HG03575 (cell line): Measurements from ENCODE around the gene LRFN3.
"Not testable (repeated sequence)": the region's sequence is repeated elsewhere in the genome, so short reads cannot be mapped to it uniquely, and the experiment has no call there.

Experiments
- ATAC-seq: cut with Tn5 transposase; IDR thresholded peaks from one replicate; pipeline ENCODE4 v1.9.1; 2021; ENCODE audit not compliant: unreplicated experiment, insufficient number of reproducible peaks, low FRiP score; ENCODE audit errors: extremely low read depth

Gene LRFN3

DNA sequence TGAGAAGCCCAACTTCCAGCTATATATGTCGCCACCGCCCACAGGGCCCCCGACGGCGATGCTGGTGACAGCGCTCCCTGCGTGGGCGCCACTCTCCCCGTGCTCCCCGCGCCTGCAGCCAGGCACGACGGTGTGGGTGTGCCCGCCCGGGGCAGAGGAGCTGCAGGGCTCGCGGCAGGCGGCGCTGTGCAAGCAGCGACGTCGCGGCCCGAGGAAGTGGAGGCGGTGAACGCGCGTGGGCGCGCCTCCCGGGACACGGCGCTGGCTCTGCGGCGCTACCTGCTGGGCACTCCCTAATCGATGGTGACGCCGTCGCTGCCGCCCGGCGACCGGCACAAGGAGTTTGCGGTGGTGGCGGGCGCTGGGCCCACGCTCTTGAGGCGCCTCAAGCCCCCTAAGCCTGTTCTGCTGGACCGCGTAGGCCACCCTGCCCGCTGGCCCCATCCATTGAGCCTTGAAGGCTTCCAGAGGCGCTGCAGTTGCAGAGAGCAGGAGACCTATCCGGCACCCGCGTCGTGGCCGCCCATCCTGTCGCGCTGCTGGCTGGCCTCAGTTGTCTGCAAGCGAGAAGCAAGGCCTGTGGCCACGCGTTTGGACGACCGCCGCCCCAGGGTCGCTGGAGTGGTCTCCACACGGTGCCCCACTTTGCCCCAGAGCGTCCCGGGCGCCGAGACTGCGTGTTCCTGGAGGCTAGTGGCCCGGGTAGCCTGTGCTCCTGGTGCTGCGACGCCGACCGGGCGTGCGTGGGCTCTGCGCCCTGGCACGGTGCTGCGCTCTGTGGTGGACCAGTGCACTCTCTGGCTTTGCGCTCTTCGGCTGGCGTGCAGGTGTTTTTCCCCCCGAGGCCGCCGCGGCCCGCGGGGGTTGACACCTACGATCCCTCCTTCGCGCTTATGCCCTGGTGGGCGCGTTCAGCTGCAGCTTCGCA is 23.1 kb downstream of the LRFN3 start:
- ATAC-seq, result no peak

DNA sequence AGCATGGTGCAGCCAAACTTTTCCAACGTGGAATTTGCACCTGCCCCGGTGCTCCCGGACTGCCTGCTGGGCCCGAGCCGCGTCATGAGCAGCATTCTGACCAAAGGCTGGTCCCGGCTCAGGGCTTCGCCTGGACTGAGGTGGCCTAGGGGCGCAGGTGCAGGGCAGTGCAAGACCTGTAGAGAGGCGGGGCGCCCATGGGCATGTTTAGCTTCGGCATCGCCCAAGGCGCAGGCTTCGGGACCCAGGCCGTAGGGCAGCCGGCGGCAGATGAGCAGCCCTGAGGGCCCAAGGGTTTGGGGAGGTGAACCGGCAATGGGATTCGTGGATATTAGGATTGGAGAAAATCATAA is 23.8 kb downstream of the LRFN3 start:
- ATAC-seq, result no peak

DNA sequence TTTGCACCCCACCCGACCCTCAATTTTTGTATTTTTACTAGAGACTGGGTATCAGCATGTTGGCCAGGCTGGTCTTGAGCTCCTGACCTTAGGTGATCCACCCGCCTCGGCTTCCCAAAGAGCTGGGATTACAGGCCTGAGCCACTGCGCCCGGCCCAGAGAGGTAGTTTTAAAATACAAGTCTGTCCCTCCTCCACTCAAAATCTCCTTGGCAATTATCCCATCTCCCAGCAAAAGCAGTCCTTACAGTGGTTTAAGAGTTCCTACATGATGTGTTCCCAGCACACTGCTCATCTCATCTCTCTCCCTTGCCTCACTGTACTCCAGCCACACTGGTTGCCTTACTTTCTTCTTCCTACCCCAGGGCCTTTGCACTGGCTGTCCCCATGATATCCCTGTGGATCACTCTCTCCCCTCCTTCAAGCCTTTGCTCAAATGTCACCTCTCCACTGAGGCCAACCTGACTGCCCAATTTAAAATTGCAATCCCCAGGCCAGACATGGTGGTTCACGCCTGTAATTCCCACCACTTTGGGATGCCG is 24.3 kb downstream of the LRFN3 start:
- ATAC-seq, result no peak

DNA sequence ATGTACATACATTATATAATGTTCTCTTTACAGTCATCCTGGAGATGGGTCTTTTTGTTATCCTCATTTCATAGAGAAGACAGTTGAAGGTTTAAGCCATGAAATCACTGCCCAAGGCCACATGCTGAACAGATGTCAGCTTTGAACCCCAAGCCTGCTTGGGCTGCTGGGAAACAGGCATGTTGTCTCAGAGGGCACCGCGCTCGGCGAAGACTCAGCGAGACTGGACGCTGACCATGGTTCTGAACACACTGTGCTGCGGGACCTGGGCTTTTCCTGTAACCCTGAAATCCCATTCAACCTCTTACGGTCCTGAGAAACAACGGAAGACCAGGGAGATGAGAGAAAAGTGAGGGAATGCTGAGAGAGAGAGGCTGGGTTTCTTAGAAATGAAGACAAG is 27.3 kb downstream of the LRFN3 start:
- no peak for ATAC-seq

DNA sequence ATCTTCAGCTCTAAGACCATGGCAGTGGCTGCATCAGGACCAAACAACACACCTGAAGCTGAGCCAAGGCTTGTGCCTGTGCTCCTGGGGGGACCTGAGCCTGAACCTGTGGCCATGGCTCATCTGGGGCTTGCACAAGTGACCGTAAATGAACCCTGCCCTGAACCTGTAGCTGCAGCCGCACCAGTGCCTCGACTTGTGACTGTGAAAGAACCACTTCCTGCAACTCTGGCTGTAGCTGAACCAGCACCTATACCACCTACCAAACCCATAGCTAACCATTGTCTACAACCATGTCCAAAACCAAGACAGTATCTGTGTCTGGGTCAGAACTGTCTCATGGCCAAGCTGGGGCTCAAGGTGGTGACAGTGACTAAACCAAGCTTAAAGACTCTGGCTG is 30.6 kb downstream of the LRFN3 start:
- no peak for ATAC-seq

DNA sequence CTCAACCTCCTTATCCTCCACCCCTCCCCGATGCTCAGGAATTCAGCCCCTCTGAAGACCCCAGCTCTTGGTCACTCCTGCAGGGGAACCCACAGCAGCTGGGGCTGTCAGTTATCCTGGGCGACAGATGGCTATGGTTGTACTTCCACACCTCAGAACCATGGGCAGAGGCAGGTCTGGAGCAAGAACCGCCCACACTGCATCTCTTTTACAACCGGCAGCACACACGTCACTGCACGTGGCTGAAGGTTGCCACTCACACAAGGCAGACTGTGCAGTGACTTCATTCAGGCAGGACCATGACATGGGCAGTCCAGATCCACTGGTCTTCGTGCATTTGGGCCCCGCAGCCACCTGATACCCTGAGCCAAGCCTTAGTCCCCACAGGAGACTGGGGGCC is 37.3 kb downstream of the LRFN3 start:
- no peak for ATAC-seq

DNA sequence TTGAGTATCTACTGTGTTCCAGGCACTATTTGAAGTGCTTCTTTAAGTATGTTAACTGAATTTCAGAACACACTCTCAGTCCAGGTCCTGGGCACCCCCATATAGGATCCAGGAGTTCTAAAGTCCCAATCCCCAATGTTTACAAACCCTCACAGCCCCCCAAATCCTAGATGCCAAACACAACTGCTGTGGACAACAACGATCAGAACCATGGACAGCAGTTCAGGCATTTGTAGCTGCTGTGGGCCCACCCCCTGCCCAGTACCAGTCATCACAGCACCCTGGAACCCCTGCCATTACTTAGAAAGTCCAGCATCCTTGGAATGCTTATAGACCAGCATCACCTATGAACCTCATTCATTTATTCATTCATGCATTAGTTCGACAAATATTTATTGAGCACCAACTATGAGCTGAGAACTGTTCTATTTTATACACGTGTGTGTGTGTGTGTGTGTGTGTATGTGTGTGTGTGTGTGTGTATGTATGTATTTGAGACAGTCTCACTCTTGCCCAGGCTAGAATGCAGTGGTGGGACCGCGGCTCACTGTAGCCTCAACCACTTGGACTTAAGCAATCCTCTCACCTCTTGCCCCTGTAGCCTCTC is 39.5 kb downstream of the LRFN3 start:
- ATAC-seq, result no peak

DNA sequence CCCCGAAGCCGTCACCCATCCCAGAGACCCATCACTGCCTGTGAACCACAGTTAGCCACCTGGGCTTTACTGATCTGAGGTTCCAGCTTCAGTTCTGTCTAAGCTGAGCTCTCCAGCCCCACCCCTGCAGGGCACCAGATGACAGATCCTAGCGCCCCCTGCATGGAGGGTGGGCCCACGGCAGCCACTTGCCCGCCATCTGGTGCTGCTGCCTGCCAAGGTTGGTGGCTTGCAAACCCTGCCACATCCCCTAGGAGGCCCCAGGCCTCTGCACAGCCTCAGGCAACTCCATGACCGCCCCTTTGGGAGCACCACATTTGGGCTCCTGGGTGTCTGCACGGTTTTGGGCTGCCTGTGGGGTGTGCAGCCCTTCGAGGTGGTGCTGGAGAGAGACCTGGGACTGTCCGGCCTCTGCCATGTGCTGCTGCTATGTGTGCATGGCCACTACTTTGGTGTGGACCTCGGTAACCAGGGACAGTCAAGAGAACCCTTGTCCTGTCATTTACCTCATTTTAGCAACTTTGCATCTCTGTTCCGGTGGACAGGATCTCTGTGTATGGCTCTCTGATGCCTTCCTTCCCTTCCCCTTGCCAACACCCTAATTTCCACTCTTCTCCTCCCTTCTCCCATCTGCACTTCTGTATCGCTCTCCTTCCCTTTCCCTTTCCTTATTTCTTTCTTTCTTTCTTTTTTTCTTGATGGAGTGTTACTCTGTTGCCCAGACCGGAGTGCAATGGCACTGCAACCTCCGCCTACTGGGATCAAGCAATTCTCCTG is 41.5 kb downstream of the LRFN3 start:
- ATAC-seq, result no peak

DNA sequence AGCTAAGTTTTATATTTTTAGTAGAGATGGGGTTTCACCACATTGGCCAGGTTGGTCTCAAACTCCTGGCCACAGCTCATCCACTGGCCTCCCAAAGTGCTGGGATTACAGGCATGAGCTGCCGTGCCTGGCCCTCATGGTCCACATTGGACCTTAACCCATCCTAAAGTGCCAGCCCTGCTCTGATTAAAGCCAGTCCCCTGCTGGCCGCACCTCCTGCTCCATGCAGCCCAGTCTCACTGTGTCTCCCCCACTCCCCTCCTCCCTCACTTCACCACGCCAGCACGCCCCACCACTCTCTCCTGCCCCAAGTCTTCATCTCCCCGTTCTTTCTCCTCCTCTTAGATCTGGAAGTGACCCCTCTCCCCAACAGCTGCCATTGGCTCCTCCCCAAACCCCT is 42.1 kb downstream of the LRFN3 start:
- no peak for ATAC-seq

DNA sequence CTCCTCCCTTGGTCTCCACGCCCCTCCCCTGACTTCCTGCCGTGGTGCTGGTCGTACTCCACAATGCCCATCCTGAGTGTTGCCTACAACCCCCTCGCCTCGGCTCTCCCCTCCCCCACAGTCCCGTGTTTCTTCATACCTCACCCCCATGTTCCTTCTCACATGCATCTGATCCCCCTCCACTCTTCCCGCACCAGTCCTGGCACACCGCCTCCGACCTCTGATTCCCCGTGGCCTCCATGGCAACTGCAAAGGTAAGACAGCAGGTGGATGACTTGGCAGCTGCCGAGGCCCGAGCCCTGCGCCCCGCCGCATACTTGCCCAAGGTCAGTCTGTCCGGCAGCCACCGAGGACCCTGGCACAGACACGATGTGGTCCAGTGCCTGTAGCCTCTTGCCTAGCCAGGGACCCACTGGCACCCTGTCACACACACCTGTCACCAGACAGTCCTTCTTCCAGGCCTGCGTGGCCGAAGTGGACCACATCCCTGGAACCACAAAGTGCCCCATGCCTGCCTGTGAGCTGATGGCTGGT is 42.7 kb downstream of the LRFN3 start:
- ATAC-seq, result no peak

DNA sequence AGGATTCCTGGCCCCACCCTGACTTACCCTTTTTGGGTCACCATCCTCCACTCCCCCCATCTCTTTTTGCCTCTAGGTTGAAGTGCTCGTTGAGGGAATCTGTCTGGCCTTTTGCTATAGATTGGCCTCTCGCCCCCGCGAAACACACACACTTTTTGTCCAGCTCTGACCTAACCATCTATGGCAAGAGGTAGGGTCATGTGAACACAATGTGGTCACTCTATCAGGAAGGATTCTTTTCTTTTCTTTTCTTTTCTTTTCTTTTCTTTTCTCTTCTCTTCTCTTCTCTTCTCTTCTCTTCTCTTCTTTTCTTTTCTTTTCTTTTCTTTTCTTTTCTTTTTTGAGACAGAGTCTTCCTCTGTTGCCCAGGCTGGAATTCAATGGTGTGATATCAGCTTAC is 44.8 kb downstream of the LRFN3 start:
- ATAC-seq, result not testable (repeated sequence)

DNA sequence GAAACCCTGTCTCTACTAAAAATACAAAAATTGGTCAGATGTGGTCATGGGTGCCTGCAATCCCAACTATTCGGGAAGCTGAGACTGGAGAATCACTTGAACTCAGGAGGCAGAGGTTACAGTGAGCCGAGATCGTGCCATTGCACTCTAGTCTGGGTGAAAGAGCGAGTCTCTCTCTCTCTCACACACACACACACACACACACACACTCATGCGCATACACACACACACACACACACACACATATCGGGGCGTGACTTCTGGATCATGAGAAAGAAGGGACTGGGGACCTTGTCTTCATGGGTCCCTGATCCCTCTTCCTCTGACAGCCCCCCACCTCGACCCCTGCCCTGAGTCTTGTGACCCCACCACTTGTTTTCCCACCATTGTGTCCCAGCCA is 47.0 kb downstream of the LRFN3 start:
- no peak for ATAC-seq

DNA sequence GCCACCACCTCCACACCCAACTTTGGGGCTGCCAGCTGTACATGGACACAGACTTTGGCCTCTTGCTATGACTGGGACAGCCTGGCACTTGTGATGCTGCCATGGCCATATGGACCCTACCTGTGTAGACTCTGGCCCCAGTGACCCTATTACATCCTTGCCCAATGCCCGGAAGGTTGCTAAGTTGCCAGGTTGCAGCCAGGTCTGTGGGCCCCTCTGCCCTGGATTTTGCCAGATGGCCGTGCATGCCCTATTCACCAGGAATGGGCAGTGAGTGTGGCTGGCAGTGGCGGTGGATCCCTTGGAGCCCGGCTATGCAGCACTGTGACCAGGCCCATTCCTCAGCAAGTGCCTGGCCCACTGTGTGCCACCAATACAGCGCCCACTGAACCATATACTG is 49.9 kb downstream of the LRFN3 start:
- no peak for ATAC-seq

DNA sequence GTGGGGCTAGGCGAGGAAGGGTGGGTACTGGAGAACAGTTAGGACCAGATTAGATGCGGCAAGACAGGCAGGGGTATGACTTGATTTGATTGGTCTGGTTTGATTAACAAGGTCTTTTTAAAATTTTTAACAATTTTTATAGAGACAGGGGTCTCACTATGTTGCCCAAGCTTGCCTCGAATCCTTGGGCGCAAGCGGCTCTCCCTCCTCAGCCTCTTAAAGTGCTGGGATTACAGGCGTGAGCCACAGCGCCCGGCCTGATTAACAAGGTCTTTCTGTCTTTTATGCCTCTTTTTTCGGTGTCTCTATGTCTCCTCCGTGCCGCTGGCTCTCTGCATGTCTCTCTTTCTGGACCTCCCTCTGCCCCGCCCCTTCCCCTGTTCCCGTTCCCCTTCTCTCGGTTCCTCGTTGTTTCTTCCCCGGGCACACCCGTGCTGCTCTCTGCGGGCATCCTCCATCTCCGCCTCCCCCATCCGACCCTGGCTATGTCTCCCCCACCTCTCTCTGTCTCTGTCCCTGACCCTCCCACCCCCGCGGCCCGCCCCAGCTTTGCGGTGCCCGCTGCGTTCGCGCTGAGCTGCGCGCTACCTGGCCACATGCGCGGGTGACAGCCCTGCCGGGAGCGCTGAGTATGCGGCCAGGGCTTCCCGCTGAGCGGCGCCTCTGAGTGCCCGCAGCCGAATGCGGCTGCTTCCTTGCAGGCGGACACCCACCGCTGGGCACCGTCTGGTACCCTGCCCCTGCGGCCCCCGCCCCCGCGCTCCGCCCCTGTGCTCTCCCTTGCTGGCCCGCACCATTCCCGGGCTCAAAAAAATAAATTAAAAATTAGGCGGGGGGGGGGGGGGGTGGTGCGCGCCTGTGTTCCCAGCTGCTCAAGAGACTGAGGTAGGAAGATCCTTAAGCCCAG is 50.7 kb downstream of the LRFN3 start:
- ATAC-seq, result no peak

DNA sequence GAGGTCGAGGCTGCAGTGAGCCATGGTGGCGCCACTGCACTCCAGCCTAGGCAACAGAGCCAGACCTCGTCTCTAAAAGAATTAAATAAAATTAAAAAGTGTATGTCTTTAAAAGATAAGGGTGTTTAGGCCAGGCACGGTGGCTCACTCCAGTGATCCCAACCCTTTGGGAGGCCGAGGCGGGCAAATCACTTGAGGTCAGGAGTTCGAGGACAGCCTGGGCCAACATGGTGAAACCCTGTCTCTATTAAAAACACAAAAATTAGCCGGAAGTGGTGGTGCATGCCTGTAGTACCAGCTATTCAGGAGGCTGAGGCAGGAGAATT is 51.4 kb downstream of the LRFN3 start:
- ATAC-seq, result no peak

DNA sequence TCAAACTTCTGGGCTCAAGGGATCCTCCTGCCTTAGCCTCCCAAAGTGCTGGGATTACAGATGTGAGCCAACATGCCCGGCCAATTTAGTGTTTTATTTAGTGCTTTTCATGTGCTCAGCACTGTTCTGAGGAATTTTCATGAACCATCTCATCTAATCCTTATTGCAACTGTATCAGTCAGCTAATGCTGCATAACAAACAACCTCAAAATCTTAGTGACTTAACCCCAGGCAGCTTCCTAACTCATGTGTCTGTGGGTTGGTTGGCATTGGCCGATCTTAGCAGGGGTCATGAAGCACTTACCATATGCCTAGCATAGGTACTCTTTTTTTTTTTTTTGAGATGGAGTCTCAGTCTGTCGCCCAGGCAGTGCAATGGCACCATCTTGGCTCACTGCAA is 52.6 kb downstream of the LRFN3 start:
- ATAC-seq, result no peak

DNA sequence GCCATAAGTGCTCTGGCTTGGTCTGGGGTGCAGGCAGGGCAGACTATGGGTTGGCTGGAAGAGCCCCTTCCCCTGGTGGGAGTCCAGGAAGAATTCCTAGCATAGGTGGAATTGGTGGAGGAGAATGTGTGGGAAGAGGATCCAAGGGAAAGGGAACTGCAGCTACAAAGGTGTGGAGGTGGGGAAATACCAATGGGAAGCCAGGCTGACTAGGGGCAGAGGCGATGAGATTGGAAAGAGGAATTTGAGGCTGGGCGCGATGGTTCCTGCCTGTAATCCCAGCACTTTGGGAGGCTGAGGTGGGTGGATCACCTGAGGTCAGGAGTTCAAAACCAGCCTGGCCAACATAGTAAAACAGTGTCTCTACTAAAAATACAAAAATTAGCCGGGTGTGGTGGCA is 54.0 kb downstream of the LRFN3 start:
- no peak for ATAC-seq

DNA sequence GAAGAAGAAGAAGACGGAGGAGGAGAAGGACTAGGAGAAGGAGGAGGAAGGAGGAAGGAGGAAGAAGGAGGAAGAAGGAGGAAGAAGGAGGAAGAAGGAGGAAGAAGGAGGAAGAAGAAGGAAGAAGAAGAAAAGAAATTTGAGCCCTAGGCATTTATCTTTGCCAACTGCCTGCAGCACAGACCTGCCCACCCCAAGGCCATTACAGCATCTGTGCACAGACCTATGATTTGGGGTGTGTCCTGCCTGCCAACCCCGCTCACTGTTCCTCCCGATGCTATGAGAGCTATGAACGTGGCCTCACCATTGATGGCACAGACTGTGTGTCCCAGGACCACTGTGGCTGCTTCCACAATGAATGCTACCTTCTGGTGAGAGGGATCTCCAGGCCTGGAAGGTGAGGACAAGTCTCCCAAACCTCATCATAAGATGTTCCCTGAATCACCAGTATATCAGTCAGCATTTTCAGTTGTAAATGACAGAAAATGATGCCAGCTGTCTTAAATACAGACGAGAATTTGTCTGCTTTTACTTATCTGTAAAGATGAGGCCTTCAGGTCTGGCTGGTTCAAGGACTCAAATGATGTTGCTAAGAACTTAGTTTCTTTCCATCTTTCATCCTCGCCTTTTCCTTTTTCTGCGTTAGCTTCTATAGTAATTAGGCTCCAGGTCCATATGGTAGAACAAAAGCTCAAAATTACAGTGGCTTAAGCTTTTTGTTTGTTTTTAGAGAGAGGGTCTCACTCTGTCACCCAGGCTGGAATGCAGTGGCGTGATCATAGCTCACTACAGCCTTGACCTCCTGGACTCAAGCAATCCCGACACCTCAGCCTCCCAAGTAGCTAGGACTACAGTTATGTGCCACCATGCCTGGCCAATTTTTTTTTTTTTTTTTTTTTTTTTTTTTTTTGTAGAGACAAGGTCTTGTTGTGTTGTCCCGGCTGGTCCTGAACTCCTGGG is 54.9 kb downstream of the LRFN3 start:
- no peak for ATAC-seq
